Kasumi-1 (cell line): ENCODE results near the gene RHNO1.

Experiments used
- DNase-seq, 2 experiments: peaks; one replicate each; lab custom pipeline; 2025; lab: John Stamatoyannopoulos, UW

RHNO1 gene, protein sequence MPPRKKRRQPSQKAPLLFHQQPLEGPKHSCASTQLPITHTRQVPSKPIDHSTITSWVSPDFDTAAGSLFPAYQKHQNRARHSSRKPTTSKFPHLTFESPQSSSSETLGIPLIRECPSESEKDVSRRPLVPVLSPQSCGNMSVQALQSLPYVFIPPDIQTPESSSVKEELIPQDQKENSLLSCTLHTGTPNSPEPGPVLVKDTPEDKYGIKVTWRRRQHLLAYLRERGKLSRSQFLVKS

DNA sequence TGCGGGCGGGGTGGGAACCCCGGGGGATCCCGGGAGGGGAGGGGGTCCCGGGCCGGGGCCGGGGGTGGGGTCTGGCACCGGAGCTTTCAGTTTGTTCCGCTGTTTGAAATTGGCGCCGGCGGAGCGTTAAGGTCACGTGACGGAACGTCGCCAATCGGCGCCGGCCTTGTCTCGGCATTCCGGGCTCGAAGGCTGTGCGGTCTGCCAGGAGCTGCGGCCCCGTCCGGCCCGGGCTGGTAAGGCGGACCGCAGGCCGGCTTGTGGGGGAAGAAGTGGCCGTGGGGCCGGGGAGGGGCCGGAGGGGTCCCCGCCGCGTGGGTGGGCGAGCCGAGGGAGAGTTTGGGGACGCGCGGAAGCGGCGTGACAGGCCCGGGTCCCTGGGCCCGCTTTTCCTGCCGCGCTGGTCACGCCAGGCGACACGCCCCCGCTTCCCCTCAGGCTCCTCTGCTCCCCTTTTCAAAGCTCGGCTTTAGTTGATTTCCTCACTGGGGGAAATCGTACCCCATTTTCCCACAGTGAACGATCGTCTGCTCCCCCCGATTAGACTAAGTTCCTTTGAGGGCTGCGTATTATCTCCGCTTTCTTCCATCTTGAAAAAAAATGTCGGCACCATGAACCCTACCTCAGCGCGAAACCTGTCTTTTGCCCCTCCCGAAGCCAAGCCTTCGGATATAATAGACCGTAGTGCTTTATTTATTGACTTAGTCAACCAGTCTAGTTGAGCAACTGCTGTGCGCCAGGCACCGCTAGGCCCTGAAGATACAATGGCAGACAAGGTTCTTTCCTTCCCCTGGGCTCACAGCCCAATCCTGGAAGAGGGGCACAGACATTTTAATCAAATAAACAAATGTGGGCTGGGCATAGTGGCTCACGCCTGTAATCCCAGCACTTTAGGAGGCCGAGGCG is at the start of gene RHNO1, which contains the start of gene FOXM1:
RHNO1 (plus strand) TSS at position 177 of the 906 bp plus-strand sequence. CDS start 8,144 bp downstream, outside the sequence.
FOXM1 (minus strand) TSS at position 128 of the 906 bp plus-strand sequence. CDS start 2,696 bp downstream, outside the sequence.
- peak; percentile 46 to 51 for DNase-seq

DNA sequence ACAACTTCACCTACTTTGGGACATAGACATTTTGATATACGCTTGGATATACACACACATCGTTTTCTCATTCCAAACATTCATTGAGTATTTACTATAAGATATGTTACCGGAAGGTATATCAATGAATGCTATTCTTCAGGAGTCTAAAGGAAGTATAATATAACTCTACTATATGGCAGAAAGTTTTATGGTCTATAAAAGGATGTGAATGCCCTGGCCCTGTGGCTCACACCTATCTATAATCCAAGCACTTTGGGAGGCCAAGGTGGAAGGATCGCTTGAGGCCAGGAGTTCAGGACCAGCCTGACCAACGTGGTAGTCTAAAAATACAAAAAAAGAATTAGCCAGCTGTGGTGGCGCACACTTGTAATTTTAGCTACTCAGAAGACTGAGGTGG is 47.7 kb upstream of the RHNO1 start:
- no peak for DNase-seq

DNA sequence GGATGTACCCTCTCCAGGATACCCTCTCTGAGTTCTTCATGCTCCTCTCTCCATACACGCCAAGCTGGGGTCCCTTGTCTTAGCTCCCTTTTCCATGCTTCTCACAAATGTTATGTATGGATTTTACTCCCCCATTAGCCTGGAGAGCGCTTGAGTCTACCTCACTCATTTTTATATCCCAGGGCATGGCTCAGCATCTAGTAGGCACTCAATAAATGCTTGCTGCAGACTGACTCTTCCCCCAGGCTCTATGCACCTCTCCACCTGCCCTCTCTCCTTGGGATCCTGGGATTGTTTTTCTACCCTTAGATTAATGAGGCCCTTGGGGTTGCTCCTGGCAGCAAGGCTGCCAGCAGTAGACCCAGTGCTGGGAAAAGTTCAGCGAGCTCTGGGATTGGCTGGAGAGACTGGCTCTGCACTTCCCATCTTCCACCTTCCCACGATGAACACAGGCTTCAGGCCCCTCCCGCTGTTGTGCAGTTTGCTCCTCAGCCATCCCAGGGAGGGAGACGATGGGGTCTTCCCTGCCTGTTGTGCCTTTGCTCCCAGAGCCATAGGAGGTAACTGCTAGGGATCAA is 44.4 kb upstream of the RHNO1 start:
- DNase-seq: no peak

DNA sequence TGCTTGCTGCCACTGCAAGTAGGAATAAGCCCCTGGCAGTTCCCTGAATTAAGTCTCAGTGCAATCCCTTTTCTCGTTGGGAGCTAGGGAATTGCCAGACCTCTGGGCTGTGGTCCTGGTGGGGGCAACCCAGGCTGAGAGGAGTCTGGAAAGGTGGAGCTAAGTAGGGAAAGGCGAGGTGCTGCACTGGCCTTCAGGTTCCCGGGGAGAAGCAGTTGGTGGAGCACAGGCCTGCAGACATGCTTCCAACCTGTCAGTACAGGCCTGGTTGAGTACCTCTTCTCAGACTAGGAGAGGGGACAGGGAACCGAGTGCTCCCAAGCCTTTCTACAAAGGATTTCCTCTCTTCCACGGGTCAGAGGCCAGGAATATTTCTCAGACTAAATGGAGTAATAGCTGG is 43.7 kb upstream of the RHNO1 start:
- no peak for DNase-seq

DNA sequence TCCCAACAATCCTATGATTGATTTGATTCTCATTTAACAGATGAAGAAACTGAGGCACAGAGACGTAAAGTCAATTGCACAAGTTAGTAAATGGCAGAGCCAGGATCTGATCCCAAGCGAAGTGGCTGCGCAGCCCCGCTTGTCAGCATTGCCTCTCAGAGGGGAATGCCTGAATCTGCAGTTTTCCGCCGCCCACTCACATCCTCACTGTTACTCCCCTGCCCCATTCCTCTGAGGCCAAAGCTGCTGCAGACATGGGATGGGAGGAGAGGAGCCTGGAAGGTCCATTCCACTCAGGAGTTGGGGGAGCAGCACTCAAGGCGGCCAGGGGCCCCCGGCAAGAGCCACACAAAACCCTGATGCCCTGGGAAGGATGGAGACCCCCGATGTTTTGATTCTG is 43.2 kb upstream of the RHNO1 start:
- no peak for DNase-seq

DNA sequence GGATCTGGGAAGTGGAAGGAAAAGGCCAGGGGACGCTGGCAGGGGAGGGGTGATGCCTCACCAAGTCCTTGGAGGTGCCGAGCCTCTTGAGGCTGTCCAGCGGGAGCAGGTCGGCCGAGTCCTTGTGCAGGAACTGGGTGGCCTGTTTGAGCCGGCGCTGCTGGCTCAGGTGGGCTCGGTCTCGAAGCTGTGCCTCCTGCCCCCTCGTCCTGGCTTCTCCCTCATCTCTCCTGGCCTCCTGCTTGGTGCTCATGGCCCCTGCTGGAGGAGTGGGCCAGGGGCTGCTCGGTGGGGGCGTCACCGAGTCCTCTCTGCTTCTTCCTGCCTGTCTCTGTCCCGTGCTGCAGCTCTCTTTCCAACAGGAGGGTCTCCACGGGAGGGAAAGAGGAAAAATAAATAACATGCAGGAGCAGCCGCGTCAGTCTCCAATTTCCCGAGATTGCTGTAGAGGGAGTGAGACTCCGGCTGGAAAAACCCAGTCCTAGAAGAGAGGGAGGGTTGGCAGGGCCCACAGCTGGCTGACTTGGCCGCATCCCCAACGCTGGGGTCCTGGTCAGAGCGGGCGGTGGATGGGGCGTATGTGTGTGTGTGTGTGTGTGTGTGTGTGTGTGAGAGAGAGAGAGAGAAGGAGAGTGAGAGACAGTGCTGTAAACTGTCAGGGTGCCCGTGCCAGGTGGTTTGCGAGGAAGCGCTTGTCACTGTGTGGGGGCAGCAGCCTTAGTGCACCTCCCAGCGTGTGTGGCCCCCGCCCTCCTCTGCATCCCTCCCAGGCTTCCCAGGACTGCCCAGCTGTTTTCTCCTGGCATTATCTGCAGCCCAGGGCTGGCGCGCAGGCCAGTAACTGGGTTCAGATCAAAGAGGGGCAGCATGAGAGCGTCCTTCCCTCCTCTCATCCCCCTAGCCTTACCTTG is 42.2 kb upstream of the RHNO1 start, which contains the start of gene NRIP2:
NRIP2 (minus strand) TSS at position 455 of the 911 bp plus-strand sequence; CDS start at position 403, 52 bp downstream.
- DNase-seq: no peak

DNA sequence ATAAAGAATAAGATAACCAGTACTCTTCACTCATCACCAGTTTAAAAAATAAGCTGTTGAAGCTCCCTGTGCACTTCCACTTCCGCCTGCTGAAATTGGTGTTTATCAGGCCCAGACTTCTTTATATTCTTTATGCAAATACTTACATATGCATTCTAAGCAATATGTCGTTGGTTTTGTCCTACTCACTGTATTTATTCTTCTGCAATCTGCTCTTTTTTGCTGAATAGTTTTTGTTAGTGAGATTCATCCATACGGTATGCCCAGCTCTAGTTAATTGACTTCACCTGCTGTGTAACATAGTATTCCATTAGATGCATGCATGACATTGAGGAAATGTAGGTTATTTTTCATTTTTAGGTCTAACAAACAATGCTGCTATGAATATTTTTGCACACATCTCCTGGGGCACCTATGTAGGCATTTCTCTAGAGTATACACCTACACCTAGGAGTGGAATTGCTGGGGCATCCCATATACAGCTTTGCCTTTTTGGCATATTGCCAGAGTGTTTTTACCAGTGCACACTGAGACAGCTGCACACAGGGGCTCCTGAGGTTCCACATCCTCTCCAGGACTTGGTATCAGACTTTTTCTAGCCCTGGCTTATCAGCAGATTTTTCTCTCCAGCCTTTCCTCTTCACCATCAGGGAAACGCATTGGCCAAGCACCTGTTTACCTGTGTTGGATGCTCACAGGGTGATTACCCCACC is 41.2 kb upstream of the RHNO1 start:
- no peak for DNase-seq

DNA sequence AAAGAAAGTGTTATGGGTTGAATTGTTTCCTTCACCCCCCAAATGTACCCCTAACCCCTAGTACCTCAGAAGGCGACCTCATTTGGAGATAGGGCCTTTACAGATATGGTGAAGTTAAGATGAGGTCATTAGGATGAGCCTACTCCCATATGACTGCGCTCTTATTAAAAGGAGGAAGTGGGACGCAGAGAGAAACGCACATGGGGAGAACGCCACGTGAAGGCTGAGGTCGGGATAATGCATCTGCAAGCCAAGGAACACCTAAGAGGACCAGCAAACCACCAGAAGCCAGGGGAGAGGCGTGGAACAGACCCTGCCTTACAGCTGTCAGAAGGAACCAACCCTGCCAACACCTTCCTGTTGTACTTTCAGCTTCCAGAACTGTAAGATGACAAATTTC is 40.4 kb upstream of the RHNO1 start:
- DNase-seq: no peak

DNA sequence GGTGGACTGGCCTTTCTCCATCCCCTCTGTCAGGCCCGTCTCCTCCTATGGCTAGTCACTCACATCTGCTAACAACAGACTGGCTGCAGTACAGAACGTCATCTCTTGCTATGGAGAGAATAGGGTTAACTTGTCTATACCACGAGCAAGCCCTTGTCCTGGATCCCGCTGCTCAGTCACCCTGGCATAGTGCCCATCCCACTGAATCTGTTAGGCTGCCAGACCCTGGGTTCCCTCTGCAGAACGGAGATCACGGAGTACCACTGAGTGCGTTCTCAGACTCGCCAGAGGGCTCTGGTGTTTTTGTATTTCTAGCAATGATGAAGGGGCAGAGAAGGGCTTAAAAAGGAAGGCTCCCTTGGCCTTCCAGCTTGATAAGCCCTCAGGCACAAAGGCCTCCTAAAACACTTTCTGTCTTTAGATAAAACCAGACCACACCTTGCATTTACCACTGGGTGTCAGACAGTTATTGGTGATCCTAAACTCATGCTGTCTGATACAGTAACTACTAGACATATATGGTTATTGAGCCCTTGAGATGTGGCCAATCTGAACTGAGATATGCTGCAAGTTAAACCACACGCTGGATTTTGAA is 35.9 kb upstream of the RHNO1 start:
- DNase-seq: no peak

DNA sequence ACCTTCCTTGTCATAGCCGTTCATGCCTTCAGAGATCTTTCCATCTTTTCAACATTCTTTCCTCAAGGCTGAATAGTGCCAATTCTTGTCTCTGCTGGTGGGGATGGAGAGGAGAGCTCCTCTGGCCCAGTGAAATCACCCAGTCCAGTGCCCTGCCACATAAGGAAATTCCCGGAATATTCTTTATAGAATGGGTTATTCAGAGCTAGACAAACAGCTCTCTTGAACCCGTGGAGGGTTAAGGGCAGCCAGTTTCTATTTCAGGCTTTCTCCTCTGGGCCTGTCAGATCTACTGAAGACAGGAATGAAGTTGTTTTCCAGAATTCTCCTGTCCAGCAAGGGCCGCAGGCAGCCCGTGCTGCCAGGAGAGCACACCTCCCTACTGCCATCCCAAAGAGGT is 34.1 kb upstream of the RHNO1 start:
- DNase-seq: no peak

DNA sequence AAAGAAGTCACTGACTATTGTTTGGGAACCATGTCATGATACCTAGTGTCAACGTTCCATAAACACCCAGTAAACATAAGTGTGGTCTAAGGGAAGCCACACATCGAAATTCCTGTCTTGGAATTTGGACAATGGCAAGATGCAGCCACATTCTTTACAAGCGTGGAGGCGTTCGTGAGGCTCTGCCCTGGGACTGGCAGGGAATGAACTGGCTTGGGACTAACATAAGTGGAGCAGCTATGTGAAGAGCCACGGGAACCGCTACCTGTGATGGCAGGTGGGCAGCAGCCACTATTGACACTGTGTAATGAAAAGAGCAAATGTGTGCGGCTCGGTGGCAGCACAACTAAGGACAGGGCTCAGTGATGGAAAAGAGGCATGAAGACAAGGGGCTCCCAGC is 32.2 kb upstream of the RHNO1 start:
- DNase-seq: no peak

DNA sequence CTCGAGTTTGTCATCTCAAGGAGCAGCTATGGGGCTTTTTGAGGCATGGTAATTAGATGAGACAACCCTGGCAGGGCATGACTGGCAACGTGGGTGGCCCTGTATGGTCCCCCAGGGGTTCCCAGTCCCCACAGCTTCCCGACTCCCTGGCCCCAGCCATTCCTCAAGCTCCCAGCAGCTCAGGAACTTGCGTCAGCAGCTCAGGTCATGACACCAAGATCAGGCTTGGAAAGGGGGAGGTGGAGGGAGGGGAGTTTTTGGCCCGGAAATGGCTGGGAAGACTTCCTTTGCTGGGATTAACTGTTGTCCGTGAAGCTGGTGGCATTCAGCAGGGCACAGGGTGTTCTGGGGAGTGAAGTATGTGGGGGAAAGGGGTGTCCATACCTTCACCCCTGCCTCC is 31.7 kb upstream of the RHNO1 start:
- DNase-seq: no peak

DNA sequence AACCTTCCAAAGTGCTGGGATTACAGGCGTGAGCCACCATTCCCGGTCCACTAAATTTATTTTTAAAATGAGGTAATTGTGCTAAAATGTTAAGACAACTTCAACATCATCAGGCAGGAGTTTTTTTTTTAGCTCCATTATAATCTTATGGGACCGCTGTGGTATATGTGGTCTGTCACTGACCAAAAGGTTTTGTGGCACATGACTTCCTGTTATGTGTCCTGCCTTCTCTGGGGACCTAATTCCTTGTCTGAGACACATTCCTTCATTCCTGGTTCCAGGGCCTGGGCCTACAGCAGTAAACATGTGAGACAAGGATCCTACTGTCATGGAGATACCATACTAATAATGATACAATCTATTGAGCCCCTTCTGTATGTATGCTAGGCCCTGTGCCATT is 25.1 kb upstream of the RHNO1 start:
- DNase-seq: no peak

DNA sequence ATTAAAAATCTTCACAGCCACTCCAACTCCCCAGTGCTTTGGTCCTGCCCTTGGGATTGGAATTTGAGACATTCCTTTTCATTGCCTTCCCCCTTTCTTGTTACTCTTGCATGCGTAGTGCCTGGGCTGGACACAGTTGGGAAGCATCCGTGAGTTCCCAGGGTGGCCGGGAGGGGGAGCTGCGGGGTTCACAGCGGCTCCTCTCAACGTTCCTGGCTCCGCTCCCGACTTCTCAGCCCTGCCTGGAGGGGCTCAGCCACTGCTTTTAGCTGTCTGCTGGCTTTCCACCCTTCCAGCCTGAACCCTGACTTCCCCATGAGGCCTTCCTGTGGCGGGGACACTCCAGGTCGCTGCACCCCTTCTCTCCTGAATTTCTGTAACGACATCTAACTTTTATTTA is 23.4 kb upstream of the RHNO1 start:
- DNase-seq: no peak

DNA sequence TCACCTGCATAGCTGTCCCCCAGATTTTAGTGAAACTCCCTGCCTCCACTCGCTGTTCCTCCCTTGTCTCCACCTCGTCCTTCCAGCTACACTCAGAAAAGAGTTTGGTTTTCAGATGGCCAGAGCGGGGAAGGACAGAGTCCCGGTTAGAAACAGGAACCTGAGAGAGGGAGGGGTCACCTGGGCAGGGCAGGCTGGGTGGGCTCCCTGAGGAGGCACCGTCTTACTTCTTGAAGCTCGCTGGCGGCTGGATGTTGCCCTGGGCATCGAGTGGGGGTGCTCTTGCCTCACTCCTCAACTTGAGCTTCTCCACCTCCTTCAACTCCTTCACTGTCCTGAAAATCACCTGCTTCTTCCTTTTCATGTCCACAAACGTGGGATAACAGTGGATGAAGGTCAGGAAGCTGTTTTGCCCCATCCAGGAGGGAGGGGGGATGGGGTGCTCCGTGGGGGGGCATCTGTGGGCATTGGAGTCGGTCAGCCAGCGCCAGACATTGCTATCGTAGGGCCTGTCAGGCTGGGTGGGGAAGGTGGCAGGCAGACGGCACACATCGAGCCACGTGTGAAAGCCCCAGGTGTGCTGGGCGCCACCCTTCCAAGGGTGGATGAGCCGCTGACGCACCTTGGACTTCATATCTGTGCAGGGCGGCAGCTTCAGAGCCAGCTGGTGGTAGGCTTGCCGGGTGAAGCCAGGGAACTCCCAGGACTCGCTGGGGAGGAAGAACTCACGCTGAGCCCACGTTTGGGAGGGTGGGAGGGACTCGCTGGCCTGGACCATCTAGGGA is 22.2 kb upstream of the RHNO1 start:
- no peak for DNase-seq

DNA sequence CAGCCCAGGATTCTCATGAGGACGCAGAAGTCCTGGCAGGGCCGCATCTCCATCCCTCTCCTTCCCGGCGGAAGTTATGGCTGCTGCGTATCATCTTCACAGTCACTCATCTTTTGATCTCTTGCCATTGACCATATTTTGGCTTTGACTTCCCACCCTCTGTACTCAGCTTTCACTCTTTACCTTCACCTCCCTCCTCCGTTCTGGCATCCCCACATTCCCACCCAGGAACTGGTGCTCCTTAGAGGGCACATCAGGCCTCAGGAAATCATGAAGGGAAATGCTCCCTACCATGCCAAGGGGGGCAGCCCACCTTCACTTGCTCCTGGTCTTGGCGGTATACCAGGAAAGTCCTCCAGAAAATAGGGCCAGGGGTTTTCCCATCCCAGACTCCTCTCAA is 21.5 kb upstream of the RHNO1 start:
- no peak for DNase-seq

DNA sequence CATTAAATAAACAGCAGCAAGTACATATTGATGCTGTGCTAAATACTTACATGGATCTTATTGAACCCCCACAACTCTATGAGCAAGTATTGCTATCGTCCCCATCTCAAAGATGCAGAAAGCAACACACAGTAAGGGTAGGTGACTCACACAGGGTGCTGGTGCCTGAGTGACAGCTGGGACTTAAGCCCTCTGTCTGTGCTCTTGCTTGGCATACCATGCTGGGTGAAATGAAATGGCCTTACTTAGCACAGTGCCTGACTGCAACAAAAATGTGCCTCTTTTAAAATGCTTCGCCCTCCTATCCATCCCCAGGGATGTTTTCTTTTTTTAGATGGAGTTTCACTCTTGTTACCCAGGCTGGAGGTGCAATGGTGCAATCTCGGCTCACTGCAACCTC is 21.0 kb upstream of the RHNO1 start:
- no peak for DNase-seq

DNA sequence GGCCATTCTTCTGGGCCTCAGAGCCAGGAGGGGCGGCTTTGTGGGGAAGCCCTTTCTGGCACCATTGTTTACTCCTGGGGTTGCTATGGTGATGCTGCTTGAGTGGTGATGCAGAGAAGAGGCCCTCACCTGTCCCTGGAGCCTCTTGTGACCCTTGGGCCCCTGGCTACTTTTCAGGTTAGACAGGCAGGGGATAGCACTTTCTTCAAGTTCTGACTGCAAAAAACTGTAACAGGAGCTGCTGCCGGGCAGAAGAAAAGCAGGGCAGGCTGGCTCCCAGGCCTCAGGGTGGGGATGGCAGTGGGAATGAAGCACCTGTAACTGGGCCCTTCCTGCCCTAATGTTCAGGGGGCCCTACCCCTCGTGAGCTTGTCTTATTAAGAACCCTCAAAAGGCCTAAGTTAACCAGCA is 20.0 kb upstream of the RHNO1 start, which contains the start of gene TEX52:
TEX52 (minus strand) TSS at position 19 of the 411 bp plus-strand sequence; CDS start at position 6, 13 bp downstream.
- no peak for DNase-seq

DNA sequence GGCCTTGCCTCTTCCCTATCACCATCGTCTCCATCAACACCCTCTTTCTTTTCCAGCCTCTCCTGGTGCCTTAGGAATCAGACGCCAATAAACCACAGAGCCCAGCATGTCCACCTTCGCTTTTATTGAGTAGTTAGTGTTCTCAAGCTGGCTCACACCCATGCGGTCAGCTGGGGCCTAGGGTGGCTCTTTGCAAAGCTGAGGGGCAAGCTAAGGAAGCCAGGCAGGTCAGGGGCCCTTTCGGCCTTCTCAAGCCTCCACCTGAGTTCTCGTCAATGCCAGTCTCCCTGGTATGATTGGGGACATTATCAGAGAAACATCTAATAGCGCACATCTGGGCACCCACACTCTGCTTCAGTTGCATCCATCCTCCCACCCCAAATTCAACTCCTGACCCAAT is 19.4 kb upstream of the RHNO1 start:
- DNase-seq: no peak

DNA sequence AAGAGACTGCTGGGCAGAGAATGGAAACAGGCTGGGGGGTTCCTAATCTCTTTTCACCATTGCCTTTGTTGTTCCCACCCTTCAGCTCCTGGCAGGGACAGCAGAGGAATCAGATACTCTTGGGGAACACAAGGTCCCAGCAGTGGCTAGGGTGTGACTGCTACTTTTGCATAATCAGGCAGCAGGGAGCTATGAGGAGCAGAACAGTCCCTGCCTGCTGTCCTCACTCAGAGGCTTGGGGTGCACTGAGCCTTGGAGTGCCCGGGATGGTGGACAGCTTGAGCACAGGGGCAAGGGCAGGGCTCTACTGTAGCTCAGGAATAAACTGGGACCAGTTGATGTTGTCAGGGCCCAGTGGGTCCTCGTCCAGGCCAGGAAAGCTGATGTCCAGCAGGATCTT is 18.7 kb upstream of the RHNO1 start:
- no peak for DNase-seq
